GM12875 (cell line): ENCODE data around the gene NONO.

Experiments used
- H3K4me3 ChIP-seq: one replicate; pipeline ENCODE4 v1.5.1; 2011; ENCODE audit warnings: low read depth, low read length, control low read depth
- CTCF ChIP-seq: IDR thresholded peaks from 2 replicates; pipeline ENCODE4 v1.5.1; 2011; ENCODE audit warnings: low read depth, mild to moderate bottlenecking, control low read depth, inconsistent platforms, low read length, moderate library complexity, borderline replicate concordance; ENCODE audit not compliant: insufficient read depth

Gene NONO

GRCh38 chrX:71283403-71284143 lies at the start of gene NONO:
Gene NONO, plus strand, starts transcription at chrX:71283635. Its CDS starts 7,003 bp downstream, at chrX:71290638.
- peak within 1 kb of the TSS; percentile 85 for H3K4me3 ChIP-seq
- no peak for TF ChIP-seq CTCF

GRCh38 chrX:71235482-71235881 lies 48.0 kb upstream of the NONO start:
- no peak for TF ChIP-seq CTCF
- H3K4me3 ChIP-seq: no peak overlapping the region

- TF ChIP-seq CTCF: no peak
- H3K4me3 ChIP-seq: no peak overlapping the region
Measured at GRCh38 chrX:71236836-71237235, 46.6 kb upstream of the NONO start.

- no peak for TF ChIP-seq CTCF
- H3K4me3 ChIP-seq: no peak overlapping the region
Measured at GRCh38 chrX:71239781-71240180, 43.7 kb upstream of the NONO start.

- H3K4me3 ChIP-seq: no peak overlapping the region
- no peak for TF ChIP-seq CTCF
Measured at GRCh38 chrX:71241301-71241700, 42.1 kb upstream of the NONO start.

GRCh38 chrX:71244359-71245128 lies 38.9 kb upstream of the NONO start:
- H3K4me3 ChIP-seq: no peak overlapping the region
- no peak for TF ChIP-seq CTCF

- no peak for TF ChIP-seq CTCF
- H3K4me3 ChIP-seq: no peak overlapping the region
Measured at GRCh38 chrX:71245159-71245558, 38.3 kb upstream of the NONO start.
